ENCODE data around the gene COX6A2. TPM values are rescaled to one million over a fixed set of nuclear protein-coding genes. Genes with fewer than 3 reads are reported as not detected.

COX6A2 gene
- polyA plus RNA-seq, 1 of the 3 experiments (the other 2 are of a cell fraction) = not detected

GRCh38 chr16:31414706-31415105 is 13.5 kb downstream of the COX6A2 start:
- Histone ChIP-seq H3K4me1 (ENCODE audit: control insufficient read depth in 1 of 2, insufficient read depth in 2 of 2, low read depth in 1 of 2, low read length in 1 of 2) (no peaks in the 10 kb centered on the region), H4K20me1 (ENCODE audit: insufficient read depth) (no peaks in the 10 kb centered on the region), H3K9me3 (no peaks in the 10 kb centered on the region), H3K27ac (ENCODE audit: low read depth in 2 of 2, low read length in 1 of 2) (no peak overlapping the region), H3K27me3 (ENCODE audit: insufficient read depth) (peaks cover 41% of the 10 kb centered on the region; the same call in 1 of the 2 replicates), H3F3A (replicated peaks; ENCODE audit: insufficient read depth) (no peaks in the 10 kb centered on the region), H3K9ac (no peak overlapping the region), H3K36me3 (replicated peaks in 1 of 2; ENCODE audit: control insufficient read depth in 1 of 2, insufficient read depth in 2 of 2, low read length in 1 of 2) (no peaks in the 10 kb centered on the region), H3K9me2 (no peaks in the 10 kb centered on the region), H3K79me2 (ENCODE audit: insufficient read depth) (no peaks in the 10 kb centered on the region), H2AFZ (ENCODE audit: low read depth) (no peak overlapping the region), H3K4me3 (ENCODE audit: low read depth in 2 of 2, low read length in 1 of 2) (no peak overlapping the region), H3K4me2 (no peak overlapping the region)
- no peak for DNase-seq
- no peak for TF ChIP-seq SIN3A (IDR thresholded peaks at IDR 0.05; ENCODE audit: borderline replicate concordance, low read depth, low read length)
- TF ChIP-seq TAF1 (IDR thresholded peaks at IDR 0.05; ENCODE audit: borderline replicate concordance, low read depth, low read length) = no peak
- no peak for TF ChIP-seq NRF1 (IDR thresholded peaks at IDR 0.05; ENCODE audit: low read depth, low read length)
- TF ChIP-seq POLR2AphosphoS5 (IDR thresholded peaks at IDR 0.05; ENCODE audit: low read depth, low read length) = no peak
- no peak for TF ChIP-seq PBX3 (IDR thresholded peaks at IDR 0.05)
- no peak for TF ChIP-seq TCF12 (IDR thresholded peaks at IDR 0.05)
- no peak for TF ChIP-seq EZH2phosphoT487 (IDR thresholded peaks at IDR 0.05; ENCODE audit: borderline replicate concordance, low read depth)
- no peak for TF ChIP-seq MEF2A (IDR thresholded peaks at IDR 0.05; ENCODE audit: borderline replicate concordance, low read depth)
- TF ChIP-seq CHD2 (IDR thresholded peaks at IDR 0.05; ENCODE audit: low read length, partially characterized antibody) = no peak
- no peak for TF ChIP-seq EP300 (IDR thresholded peaks at IDR 0.05; ENCODE audit: borderline replicate concordance in 1 of 2, low read depth in 1 of 2, low read length in 1 of 2)
- TF ChIP-seq REST (IDR thresholded peaks at IDR 0.05; ENCODE audit: low read depth, low read length) = no peak
- no peak for TF ChIP-seq GABPA (IDR thresholded peaks at IDR 0.05; ENCODE audit: low read depth)
- TF ChIP-seq RXRA (IDR thresholded peaks at IDR 0.05; ENCODE audit: borderline replicate concordance, low read depth) = no peak
- no peak for TF ChIP-seq IRF3 (IDR thresholded peaks at IDR 0.05; ENCODE audit: low read depth, low read length)
- TF ChIP-seq FOXJ3 (CRISPR knock-in tag; IDR thresholded peaks at IDR 0.05) = no peak
- TF ChIP-seq JUND (IDR thresholded peaks at IDR 0.05) = no peak
- no peak for TF ChIP-seq MXI1 (IDR thresholded peaks at IDR 0.05; ENCODE audit: low read depth, low read length)
- no peak for TF ChIP-seq ZBTB33 (IDR thresholded peaks at IDR 0.05; ENCODE audit: borderline replicate concordance, low read depth)
- no peak for TF ChIP-seq RAD21 (IDR thresholded peaks at IDR 0.05; ENCODE audit: low read length)
- ChIA-PET POLR2A (no interaction called here), CTCF (no interaction called here)
- WGBS (ENCODE audit: low lambda C conversion rate) = 21% methylated on average over 3 of the region's 4 CpGs
